ENCODE results near the gene PUSL1. TPM values are rescaled to one million over a fixed set of nuclear protein-coding genes. Genes with fewer than 3 reads are reported as not detected.

PUSL1 gene
- total and polyA plus RNA-seq, 2 experiments from 2014 or later, result 41.5 to 55.8 TPM

GRCh38 chr1:1335283-1335682, 26.9 kb downstream of the PUSL1 start:
- Histone ChIP-seq H3K4me3 (no peak overlapping the region), H2AFZ (no peak overlapping the region), H3K27ac (ENCODE audit: low read depth) (no peak overlapping the region), H3K79me2 (replicated peaks; ENCODE audit: insufficient read depth) (no peaks in the 10 kb centered on the region), H3K4me1 (ENCODE audit: insufficient read depth) (no peaks in the 10 kb centered on the region), H3K36me3 (ENCODE audit: insufficient read depth) (no peaks in the 10 kb centered on the region), H4K20me1 (replicated peaks; ENCODE audit: insufficient read depth) (no peaks in the 10 kb centered on the region), H3K27me3 (ENCODE audit: insufficient read depth) (no peaks in the 10 kb centered on the region), H3K4me2 (no peak overlapping the region), H3F3A (replicated peaks; ENCODE audit: low read depth) (peaks cover 8% of the 10 kb centered on the region; the same call in 1 of the 2 replicates), H3K9me2 (ENCODE audit: insufficient read depth) (no peaks in the 10 kb centered on the region)
- no peak for ATAC-seq
- Mint-ChIP-seq H3K4me3 (no peak overlapping the region), H3K4me1 (no peaks in the 10 kb centered on the region), H3K36me3 (ENCODE audit: low read depth) (peaks cover 5% of the 10 kb centered on the region), H3K9me3 (no peaks in the 10 kb centered on the region), H3K27me3 (ENCODE audit: insufficient read depth, low read depth, poor library complexity) (peaks cover 8% of the 10 kb centered on the region), H3K27ac (no peak overlapping the region)
- TF ChIP-seq EZH2phosphoT487 (IDR thresholded peaks at IDR 0.05; ENCODE audit: unreplicated experiment) (no peak), ZNF114 (CRISPR knock-in tag; IDR thresholded peaks at IDR 0.05) (no peak), STAT1 (IDR thresholded peaks at IDR 0.05; ENCODE audit: unreplicated experiment) (no peak), POLR2AphosphoS5 (IDR thresholded peaks at IDR 0.05; ENCODE audit: low read depth) (no peak), JUNB (IDR thresholded peaks at IDR 0.05; ENCODE audit: unreplicated experiment) (no peak), EZH2 (IDR thresholded peaks at IDR 0.05; ENCODE audit: low read depth, unreplicated experiment) (no peak), ZNF331 (CRISPR knock-in tag; IDR thresholded peaks at IDR 0.05; ENCODE audit: low read depth) (no peak), NANOG (IDR thresholded peaks at IDR 0.05; ENCODE audit: borderline replicate concordance) (no peak), REST (IDR thresholded peaks at IDR 0.05; ENCODE audit: unreplicated experiment) (no peak), CREB1 (CRISPR knock-in tag; IDR thresholded peaks at IDR 0.05; ENCODE audit: low read depth) (no peak)
- TF ChIP-seq, protein P1, sequence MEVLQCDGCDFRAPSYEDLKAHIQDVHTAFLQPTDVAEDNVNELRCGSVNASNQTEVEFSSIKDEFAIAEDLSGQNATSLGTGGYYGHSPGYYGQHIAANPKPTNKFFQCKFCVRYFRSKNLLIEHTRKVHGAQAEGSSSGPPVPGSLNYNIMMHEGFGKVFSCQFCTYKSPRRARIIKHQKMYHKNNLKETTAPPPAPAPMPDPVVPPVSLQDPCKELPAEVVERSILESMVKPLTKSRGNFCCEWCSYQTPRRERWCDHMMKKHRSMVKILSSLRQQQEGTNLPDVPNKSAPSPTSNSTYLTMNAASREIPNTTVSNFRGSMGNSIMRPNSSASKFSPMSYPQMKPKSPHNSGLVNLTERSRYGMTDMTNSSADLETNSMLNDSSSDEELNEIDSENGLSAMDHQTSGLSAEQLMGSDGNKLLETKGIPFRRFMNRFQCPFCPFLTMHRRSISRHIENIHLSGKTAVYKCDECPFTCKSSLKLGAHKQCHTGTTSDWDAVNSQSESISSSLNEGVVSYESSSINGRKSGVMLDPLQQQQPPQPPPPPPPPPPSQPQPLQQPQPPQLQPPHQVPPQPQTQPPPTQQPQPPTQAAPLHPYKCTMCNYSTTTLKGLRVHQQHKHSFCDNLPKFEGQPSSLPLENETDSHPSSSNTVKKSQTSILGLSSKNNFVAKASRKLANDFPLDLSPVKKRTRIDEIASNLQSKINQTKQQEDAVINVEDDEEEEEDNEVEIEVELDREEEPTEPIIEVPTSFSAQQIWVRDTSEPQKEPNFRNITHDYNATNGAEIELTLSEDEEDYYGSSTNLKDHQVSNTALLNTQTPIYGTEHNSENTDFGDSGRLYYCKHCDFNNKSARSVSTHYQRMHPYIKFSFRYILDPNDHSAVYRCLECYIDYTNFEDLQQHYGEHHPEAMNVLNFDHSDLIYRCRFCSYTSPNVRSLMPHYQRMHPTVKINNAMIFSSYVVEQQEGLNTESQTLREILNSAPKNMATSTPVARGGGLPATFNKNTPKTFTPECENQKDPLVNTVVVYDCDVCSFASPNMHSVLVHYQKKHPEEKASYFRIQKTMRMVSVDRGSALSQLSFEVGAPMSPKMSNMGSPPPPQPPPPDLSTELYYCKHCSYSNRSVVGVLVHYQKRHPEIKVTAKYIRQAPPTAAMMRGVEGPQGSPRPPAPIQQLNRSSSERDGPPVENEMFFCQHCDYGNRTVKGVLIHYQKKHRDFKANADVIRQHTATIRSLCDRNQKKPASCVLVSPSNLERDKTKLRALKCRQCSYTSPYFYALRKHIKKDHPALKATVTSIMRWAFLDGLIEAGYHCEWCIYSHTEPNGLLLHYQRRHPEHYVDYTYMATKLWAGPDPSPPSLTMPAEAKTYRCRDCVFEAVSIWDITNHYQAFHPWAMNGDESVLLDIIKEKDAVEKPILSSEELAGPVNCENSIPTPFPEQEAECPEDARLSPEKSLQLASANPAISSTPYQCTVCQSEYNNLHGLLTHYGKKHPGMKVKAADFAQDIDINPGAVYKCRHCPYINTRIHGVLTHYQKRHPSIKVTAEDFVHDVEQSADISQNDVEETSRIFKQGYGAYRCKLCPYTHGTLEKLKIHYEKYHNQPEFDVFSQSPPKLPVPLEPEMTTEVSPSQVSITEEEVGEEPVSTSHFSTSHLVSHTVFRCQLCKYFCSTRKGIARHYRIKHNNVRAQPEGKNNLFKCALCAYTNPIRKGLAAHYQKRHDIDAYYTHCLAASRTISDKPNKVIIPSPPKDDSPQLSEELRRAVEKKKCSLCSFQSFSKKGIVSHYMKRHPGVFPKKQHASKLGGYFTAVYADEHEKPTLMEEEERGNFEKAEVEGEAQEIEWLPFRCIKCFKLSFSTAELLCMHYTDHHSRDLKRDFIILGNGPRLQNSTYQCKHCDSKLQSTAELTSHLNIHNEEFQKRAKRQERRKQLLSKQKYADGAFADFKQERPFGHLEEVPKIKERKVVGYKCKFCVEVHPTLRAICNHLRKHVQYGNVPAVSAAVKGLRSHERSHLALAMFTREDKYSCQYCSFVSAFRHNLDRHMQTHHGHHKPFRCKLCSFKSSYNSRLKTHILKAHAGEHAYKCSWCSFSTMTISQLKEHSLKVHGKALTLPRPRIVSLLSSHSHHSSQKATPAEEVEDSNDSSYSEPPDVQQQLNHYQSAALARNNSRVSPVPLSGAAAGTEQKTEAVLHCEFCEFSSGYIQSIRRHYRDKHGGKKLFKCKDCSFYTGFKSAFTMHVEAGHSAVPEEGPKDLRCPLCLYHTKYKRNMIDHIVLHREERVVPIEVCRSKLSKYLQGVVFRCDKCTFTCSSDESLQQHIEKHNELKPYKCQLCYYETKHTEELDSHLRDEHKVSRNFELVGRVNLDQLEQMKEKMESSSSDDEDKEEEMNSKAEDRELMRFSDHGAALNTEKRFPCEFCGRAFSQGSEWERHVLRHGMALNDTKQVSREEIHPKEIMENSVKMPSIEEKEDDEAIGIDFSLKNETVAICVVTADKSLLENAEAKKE (CRISPR knock-in tag; IDR thresholded peaks at IDR 0.05), result no peak
- TF ChIP-seq, protein P2, sequence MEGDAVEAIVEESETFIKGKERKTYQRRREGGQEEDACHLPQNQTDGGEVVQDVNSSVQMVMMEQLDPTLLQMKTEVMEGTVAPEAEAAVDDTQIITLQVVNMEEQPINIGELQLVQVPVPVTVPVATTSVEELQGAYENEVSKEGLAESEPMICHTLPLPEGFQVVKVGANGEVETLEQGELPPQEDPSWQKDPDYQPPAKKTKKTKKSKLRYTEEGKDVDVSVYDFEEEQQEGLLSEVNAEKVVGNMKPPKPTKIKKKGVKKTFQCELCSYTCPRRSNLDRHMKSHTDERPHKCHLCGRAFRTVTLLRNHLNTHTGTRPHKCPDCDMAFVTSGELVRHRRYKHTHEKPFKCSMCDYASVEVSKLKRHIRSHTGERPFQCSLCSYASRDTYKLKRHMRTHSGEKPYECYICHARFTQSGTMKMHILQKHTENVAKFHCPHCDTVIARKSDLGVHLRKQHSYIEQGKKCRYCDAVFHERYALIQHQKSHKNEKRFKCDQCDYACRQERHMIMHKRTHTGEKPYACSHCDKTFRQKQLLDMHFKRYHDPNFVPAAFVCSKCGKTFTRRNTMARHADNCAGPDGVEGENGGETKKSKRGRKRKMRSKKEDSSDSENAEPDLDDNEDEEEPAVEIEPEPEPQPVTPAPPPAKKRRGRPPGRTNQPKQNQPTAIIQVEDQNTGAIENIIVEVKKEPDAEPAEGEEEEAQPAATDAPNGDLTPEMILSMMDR (conservative IDR thresholded peaks at IDR 0.05; ENCODE audit: low read depth in 2 of 2), result no peak
- TF ChIP-seq, protein P3, sequence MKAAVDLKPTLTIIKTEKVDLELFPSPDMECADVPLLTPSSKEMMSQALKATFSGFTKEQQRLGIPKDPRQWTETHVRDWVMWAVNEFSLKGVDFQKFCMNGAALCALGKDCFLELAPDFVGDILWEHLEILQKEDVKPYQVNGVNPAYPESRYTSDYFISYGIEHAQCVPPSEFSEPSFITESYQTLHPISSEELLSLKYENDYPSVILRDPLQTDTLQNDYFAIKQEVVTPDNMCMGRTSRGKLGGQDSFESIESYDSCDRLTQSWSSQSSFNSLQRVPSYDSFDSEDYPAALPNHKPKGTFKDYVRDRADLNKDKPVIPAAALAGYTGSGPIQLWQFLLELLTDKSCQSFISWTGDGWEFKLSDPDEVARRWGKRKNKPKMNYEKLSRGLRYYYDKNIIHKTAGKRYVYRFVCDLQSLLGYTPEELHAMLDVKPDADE (IDR thresholded peaks at IDR 0.05), result no peak
- DNase-seq (ENCODE audit: low spot score), result no peak

All from GM23338 (cell line).